ENCODE data around the gene GPX4.

DNA sequence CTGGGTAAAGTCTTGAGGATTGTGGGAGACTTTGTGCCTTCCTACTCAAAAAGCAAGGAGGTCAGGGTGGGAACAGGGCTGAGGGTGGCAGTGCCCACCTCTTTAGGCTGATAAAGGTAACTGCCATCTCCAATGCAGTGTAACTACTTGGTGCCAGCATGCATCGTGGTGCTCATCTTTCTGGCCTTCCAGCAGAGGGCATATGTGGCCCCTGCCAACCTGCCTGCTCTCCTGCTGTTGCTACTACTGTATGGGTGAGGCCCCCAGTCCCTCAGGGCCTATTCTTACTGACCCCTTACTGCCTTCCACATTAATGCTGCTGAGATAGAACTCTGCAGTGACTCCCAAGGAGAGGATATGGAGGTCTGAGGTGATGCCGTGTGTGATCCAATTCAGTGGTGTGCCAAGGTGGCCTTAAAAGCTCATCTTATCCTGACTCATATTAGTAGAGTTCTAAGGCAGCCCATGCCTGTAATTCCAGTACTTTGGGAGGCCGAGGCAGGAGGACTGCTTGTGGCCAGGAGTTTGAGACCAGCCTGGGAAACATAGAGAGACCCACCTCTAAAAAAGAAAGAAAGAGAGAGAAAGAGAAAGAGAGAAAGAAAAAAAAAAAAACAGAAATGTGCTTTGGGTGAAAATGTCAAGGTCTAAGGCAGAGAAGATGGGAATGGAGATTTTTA is 46.5 kb upstream of the GPX4 start:
- TF ChIP-seq, protein P1, sequence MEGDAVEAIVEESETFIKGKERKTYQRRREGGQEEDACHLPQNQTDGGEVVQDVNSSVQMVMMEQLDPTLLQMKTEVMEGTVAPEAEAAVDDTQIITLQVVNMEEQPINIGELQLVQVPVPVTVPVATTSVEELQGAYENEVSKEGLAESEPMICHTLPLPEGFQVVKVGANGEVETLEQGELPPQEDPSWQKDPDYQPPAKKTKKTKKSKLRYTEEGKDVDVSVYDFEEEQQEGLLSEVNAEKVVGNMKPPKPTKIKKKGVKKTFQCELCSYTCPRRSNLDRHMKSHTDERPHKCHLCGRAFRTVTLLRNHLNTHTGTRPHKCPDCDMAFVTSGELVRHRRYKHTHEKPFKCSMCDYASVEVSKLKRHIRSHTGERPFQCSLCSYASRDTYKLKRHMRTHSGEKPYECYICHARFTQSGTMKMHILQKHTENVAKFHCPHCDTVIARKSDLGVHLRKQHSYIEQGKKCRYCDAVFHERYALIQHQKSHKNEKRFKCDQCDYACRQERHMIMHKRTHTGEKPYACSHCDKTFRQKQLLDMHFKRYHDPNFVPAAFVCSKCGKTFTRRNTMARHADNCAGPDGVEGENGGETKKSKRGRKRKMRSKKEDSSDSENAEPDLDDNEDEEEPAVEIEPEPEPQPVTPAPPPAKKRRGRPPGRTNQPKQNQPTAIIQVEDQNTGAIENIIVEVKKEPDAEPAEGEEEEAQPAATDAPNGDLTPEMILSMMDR (IDR thresholded peaks at IDR 0.05 in 4 of 5, conservative IDR thresholded peaks at IDR 0.05 in 1 of 5), result no peak
- TF ChIP-seq POLR2A (IDR thresholded peaks at IDR 0.05), result no peak
